DOHH2 (cell line): ENCODE measurements around the gene GREB1L.

Experiments
- EZH2phosphoT487 ChIP-seq: fragments of 200-600 bp; sonication (generic); IDR thresholded peaks from 2 replicates; pipeline ENCODE4 v1.6.1; 2017; ENCODE audit warnings: borderline replicate concordance, mild to moderate bottlenecking, antibody characterized with exemption, low read length, moderate library complexity, mixed read lengths
- TF ChIP-seq, protein P1 (sequence below): fragments of 200-600 bp; sonication (generic); IDR thresholded peaks from one replicate; pipeline ENCODE4 v1.5.1; 2014; ENCODE audit warnings: antibody characterized with exemption, mild to moderate bottlenecking, low read depth, low read length; ENCODE audit not compliant: poor library complexity, severe bottlenecking

DNA sequence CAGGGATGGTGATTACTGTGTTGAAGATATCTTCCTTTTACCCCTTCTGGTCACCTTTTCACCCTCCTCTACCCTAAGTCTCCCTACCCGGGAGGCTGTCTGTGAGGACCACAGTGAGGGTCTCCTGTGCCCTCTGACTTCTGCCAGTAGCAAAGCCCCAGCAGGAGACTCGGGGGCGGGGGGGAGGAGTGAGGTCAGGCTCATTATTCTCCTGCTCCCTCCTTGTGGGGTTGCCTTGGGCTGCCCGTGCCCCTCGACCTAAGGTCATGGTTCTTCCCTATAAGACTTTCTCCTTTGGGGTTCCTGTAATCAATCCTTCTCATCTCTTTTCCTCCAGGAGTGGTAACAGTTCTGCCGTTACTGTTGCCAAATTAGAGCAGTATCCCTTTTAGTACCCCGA, 65.5 kb downstream of the GREB1L start:
- TF ChIP-seq, protein P1, sequence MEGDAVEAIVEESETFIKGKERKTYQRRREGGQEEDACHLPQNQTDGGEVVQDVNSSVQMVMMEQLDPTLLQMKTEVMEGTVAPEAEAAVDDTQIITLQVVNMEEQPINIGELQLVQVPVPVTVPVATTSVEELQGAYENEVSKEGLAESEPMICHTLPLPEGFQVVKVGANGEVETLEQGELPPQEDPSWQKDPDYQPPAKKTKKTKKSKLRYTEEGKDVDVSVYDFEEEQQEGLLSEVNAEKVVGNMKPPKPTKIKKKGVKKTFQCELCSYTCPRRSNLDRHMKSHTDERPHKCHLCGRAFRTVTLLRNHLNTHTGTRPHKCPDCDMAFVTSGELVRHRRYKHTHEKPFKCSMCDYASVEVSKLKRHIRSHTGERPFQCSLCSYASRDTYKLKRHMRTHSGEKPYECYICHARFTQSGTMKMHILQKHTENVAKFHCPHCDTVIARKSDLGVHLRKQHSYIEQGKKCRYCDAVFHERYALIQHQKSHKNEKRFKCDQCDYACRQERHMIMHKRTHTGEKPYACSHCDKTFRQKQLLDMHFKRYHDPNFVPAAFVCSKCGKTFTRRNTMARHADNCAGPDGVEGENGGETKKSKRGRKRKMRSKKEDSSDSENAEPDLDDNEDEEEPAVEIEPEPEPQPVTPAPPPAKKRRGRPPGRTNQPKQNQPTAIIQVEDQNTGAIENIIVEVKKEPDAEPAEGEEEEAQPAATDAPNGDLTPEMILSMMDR: no peak
- TF ChIP-seq EZH2phosphoT487: no peak
